ENCODE results near the gene CHTF18.

The CHTF18 gene

DNA sequence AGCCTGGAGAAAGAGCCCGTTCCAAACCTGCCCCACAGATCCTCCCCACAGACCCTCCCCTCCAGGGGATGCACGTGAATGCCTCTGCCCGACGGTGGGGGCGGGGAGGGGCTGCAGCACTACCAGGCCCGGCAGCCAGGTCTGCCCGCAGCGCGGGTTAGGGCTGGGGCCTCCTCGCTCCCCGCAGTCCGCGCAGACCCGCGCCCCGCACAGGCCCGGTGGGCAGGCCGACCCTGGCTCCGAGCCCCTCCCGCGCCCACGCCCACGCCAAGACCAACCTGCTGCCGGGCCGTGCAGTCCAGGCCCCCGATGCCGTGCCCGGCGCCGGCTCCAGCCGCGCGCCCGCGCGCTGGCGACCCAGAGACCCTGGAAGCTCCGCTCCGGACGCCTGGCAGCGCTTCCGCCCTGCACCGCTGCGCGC, 432 bp upstream of the CHTF18 start, which contains the start of gene RPUSD1:
RPUSD1 (minus strand) TSS at position 404 of the 421 bp plus-strand sequence. CDS start 644 bp downstream, outside the sequence.
- TF ChIP-seq, protein P1, sequence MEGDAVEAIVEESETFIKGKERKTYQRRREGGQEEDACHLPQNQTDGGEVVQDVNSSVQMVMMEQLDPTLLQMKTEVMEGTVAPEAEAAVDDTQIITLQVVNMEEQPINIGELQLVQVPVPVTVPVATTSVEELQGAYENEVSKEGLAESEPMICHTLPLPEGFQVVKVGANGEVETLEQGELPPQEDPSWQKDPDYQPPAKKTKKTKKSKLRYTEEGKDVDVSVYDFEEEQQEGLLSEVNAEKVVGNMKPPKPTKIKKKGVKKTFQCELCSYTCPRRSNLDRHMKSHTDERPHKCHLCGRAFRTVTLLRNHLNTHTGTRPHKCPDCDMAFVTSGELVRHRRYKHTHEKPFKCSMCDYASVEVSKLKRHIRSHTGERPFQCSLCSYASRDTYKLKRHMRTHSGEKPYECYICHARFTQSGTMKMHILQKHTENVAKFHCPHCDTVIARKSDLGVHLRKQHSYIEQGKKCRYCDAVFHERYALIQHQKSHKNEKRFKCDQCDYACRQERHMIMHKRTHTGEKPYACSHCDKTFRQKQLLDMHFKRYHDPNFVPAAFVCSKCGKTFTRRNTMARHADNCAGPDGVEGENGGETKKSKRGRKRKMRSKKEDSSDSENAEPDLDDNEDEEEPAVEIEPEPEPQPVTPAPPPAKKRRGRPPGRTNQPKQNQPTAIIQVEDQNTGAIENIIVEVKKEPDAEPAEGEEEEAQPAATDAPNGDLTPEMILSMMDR (IDR thresholded peaks at IDR 0.05; ENCODE audit: insufficient read depth, low read depth, low read length, missing control alignments), result no peak
- DNase-seq (ENCODE audit: low read depth), result no peak
- H3K4me3 ChIP-seq (ENCODE audit: low read length), result peak within 1 kb of the TSS; percentile 90

DNA sequence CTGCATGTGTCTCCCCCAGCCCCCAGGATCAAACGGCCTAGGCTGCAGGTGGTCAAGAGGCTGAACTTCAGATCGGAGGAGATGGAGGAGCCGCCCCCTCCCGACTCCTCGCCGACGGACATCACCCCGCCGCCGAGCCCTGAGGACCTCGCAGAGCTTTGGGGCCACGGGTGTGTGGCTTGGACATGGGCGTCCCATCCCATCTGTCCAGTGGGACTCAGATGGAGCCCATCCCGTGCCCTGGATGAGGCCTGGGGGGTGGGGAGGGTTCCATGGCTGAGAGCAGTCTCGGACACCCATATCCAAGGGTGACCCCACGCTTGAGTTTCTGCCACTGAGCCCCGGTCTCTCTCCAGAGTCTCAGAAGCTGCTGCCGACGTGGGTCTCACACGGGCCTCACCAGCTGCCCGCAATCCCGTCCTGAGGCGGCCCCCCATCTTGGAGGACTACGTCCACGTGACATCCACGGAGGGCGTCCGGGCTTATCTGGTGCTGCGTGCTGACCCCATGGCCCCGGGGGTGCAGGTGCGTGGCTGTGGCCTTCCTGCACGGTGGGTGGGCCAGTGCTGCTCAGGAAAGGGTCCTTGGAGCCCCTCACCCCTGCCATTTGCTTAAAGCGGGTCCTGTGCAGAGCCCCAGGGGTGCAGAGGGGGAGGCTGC, 901 bp downstream of the CHTF18 start:
- peak overlapping the region; percentile 71 for H3K4me3 ChIP-seq (ENCODE audit: low read length)
- DNase-seq (ENCODE audit: low read depth), result no peak
- TF ChIP-seq, protein P1 (IDR thresholded peaks at IDR 0.05; ENCODE audit: insufficient read depth, low read depth, low read length, missing control alignments), result no peak

DNA sequence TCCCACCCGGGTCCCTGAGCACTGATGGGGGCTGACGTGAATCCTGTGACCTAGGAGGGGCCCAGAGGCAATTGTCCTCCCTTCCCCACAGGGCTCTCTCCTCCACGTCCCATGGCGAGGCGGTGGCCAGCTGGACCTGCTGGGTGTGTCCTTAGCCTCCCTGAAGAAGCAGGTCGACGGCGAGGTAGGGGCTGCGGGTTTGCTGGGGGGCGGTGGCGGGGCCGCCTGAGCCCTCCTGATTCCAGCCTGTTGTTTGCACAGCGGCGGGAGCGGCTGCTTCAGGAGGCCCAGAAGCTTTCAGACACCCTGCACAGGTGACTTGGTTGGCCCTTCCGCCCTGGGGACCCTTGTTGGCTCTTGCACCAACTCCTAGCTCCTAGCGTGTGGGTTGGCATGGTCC, 1.7 kb downstream of the CHTF18 start:
- TF ChIP-seq, protein P1 (IDR thresholded peaks at IDR 0.05; ENCODE audit: insufficient read depth, low read depth, low read length, missing control alignments), result no peak
- no peak for DNase-seq (ENCODE audit: low read depth)
- H3K4me3 ChIP-seq (ENCODE audit: low read length), result no peak overlapping the region

DNA sequence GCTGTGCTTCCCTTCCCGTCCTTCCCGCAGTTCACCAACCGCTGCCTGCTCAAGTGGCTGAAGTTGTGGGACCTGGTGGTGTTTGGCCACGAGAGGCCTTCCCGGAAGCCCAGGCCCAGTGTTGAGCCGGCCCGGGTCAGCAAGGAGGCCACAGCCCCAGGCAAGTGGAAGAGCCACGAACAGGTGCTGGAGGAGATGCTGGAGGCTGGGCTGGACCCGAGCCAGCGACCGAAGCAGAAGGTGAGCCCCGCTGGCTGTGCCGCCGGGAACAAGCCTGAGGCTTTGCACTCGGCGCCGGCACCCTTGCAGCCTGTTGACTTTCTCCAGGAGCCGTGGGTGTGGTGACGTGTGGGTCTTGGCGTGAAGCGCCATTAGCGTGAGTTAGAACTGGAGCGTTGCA, 2.7 kb downstream of the CHTF18 start:
- TF ChIP-seq, protein P1 (IDR thresholded peaks at IDR 0.05; ENCODE audit: insufficient read depth, low read depth, low read length, missing control alignments), result no peak
- H3K4me3 ChIP-seq (ENCODE audit: low read length), result no peak overlapping the region
- no peak for DNase-seq (ENCODE audit: low read depth)

DNA sequence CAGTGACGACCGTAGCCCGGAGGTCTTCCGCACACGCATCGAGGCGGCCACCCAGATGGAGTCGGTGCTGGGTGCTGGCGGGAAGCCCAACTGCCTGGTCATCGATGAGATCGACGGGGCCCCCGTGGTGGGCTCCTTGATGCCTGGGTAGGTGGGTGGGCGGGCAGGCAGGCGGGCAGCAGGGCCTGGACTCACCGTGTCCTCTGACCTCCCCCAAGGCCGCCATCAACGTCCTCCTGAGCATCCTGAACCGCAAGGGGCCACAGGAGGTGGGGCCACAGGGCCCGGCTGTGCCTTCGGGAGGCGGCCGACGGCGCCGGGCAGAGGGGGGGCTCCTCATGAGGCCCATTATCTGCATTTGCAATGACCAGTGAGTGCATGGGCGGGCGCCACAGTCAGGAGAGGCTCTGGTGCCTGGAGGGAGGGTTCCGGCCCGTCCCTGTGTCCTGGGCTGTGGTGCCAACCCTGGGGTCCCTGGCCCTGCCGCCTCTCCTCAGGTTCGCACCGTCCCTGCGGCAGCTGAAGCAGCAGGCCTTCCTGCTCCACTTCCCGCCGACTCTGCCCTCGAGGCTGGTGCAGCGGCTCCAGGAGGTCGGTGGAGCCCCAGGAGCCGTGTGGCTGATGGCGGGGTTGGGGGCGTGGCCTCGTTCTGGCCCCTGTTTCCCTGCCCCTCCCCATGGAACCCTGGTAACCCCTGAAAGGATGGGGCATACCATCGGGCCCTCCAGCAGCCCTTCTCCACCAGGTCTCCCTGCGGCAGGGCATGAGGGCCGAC, 4.0 kb downstream of the CHTF18 start:
- TF ChIP-seq, protein P1 (IDR thresholded peaks at IDR 0.05; ENCODE audit: insufficient read depth, low read depth, low read length, missing control alignments), result no peak
- no peak for DNase-seq (ENCODE audit: low read depth)
- no peak overlapping the region for H3K4me3 ChIP-seq (ENCODE audit: low read length)

DNA sequence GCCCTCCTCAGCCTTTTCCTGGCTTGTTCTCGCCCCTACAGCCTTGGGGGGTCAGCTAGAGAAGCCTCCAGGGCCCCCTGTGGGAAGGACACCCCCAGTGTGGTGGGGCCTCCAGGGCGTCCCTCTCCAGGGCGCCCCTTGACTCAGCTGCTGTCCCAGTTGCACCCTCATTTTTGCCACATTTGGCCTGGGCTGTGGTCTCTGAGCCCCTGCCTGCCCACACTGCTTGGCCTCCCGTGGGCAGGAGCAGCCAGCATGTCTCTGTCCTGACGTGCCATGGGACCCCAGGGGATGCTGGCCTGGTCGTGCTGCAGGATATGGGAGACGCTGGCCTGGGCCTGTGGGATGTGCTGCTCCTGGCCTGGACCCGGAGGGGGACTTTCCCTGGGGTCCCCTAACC, 5.0 kb downstream of the CHTF18 start:
- TF ChIP-seq, protein P1 (IDR thresholded peaks at IDR 0.05; ENCODE audit: insufficient read depth, low read depth, low read length, missing control alignments), result no peak
- DNase-seq (ENCODE audit: low read depth), result no peak
- H3K4me3 ChIP-seq (ENCODE audit: low read length), result no peak overlapping the region
